GM21360 (cell line): ENCODE data around the gene LIMD2.

Experiments used
- ATAC-seq: cut with Tn5 transposase; IDR thresholded peaks from one replicate; pipeline ENCODE4 v1.9.1; 2021; ENCODE audit warnings: mild to moderate bottlenecking, moderate library complexity; ENCODE audit not compliant: unreplicated experiment

LIMD2 gene

DNA sequence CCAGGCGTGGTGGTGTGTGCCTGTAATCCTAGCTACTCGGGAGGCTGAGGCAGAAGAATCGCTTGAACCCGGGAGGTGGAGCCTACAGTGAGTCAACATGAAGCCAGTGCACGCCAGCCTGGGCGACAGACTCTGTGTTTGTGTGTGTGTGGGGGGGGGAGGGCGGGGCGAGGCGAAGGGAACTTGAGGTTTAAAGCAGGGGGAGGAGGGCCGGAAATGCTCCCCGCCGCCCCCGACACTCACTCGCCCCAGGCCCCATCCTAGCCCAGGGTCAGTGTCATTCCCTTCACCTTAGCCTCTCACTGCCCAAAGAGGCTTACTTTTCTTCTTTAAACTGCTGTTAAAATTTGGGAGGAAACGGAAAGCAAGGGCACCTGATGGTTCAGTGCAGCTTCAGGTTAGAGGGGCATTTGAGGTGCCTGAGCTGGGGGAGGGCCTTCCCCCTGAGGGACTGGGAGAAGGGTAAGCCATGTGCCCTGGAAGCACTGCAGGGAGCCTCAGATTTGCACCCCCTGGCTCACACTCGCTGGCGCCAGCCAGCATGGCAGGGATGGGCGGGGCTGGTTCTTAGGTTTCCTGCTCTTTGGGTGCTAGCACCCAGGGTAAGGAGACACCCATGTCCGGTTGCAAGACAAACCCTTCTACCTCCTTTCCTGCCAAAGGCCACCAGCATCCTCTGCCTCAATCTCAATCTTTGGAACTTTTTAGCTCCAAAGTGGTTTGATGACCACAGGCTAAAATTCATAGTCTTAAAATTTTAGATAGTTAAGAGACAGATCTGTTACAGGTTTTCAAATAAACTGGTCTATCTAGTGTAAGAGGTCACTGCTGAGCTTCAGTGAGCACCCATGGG is 2.2 kb upstream of the LIMD2 start:
- ATAC-seq, result no peak

DNA sequence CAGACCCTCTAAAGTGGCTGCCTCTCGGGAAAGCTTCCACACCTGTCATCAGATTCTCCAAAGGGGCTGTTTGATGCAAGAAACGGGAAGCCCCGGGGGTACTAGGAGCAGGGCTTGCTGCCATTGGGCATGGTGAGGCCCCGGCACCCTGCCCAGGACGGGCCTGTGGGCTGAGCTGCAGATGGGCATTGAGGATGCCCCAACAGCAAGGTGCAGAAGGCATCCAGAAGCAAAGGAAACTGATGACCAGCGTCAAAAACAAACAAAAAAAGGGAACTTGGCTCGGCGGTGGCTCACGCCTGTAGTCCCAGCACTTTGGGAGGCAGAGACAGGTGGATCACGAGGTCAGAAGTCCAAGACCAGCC is 1.5 kb upstream of the LIMD2 start:
- ATAC-seq, result no peak

DNA sequence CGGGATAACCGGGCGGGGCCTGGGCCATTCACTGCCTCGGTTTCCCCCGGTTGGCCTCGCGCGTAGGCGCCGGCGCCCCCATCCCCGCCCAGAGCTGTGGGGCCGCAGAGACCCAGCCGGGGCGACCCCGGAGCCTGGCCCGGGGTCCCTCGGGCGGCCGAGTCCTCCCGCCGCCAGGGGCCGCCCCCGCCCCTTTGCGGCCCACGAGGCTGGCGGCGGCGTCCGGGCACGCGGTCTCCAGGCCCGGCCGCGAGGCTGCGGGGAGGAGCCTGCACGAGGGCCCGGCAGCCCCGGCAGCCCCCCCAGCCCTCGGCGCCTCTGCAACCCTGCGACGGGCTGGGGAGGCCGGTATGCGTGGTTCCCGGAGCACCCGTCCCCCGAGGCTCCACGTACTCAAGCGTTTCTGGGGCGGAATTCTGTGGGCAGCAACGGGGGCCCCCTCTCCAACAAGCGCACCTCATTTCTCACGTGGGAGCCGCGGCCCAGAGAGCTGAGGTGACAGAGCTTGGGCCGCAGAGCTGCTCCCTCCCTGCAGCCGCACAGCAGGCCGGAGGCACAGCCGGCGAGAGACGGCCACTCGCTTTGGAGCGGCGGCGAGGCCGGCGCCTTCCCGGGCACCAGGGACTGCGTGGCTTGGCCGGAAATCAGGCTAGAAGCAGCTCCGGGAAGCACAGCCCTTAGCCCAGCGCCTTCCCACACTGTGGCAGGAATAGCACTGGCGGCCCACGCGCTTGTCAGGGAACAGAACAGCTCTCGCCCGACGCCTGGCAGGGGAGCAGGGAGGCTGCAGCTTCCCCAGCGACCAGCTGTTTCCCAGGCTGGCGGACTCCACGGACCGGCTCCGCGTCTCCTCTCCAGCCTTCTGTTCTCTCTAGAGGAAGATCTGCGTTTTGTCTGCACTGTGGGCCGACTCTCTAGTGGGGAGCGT is 867 bp upstream of the LIMD2 start:
- no peak for ATAC-seq

DNA sequence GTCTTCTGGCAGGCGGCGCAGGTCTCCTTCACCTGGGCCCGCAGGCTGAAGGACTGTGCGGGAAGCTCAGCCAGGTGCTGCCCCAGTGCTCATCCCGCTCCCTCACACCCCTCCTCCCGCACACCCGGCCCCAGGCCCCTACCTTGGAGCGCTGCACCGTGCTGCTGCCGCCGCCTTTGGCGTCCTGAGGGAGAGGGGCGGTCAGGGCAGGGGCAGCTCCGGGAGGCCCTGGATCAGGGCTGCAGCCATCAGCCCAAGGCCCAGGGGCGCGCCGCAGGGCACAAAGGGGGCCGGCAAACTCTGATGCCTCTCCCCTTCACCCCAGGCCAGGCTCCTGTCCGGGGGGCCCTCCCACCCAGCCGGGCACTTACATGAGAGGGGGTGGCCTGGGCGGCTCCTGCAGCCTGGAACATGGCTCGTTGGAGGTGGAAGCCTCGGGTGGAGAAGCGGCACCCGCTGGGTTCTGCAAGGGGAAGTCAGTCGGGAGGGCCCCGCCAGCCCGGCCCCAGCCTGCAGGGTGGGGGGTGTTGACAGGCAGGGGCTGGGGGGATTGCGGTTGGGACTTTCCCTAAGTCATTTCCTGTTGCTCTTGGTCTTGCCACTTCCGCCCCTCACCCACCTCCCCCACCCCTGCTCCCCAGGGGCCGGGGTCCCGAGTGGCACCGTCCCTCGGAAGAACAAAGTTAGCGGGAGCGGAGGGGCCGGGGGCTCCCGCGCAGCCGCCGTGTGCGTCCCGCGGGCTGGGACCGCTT is 863 bp downstream of the LIMD2 start:
- no peak for ATAC-seq

DNA sequence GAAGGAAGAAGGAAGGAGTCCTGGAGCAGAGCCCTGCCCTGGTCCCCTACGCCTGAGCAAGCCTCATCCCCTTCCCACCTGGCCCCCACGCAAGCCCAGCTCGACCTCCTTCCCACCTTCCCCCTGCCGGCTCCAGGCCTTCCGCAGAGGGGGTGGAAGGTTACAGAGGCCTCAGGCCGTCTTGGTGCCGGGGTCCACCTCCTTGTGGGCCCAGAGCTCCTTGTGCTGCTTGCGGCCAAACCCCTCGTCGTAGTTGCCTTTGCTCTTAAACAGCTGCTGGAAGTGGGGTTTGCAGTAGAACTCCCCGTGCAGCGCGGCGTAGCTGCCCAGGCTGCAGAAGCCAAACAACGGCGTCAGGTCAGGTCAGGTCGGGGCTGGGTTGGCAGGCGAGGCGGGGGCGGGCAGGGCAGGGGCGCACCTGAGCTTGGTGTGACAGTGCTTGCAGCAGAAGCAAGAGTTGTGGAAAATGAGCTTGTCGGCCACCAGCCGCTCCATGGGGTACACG is 1.5 kb downstream of the LIMD2 start:
- no peak for ATAC-seq

DNA sequence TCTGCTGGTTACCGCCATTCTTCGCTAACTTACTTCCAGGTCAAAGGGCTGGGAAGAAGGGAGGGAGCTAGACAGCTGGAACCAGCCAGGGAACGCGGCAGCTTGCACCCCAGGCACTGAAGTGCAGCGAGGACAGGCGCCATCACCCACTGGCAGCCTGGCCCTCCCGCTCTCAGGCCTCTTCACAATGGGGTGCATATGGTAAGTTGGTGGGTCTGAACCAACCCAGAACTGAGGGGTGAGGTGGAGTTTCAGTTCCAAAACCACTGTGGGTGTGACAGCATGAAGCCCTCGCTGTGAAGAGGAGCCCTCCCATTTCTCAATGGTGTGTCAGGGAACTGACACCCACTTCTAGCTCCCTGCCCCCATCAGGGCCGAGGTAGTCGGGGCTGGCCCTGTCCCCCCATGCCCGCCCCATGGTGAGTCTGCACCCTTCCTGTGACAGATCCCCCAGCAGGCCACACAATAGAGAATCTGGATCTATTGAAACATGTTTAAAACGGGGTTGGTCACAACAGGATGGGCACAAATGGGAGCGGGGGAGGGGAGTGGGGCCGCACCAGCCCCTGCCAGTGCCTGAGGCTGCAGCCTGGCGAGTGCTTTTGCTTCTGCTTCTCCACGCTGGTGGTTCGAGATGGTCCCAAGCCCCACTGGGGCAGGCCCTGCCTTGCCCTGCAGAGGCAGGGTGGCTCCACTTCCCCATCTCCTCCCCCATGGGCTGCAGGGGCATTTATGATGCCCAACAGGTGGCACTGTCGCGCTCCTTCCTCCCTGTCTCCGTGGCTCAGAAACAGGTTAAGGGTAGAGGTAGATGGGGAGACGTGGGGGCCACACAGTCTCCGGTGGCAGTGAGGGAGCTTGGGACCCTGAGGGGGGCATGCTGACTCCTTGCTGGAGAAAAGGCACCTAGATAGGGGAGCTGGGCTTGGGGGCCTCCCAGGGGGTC is 2.3 kb downstream of the LIMD2 start:
- ATAC-seq, result no peak

DNA sequence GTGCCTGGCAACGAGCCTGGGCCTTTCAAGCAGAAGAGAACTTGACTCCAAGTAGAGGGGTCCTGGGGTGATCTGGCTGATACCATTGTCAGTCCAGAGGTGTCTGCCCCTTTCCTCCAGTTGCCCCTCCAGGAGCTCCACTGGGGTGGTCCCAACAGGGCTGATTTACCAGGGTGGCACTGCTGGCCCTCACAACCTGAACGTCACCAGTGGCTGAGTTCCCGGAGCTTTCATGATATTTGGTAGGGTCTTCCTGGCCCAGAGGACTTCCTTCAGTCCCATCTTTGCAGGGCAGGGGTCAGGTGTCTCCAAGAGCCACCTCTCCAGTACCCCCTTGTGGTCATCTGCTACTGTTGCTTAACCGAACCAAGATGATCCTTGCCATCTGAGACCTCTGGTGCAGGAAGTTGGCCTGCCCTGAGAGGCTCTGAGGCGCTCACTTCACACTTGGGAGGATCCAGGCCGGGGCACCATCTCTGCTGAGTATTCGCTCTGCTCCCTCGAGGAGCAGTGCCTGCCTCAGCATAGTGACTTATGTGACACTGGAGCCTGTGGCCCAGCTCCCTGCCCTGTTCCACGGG is 3.5 kb downstream of the LIMD2 start:
- no peak for ATAC-seq

DNA sequence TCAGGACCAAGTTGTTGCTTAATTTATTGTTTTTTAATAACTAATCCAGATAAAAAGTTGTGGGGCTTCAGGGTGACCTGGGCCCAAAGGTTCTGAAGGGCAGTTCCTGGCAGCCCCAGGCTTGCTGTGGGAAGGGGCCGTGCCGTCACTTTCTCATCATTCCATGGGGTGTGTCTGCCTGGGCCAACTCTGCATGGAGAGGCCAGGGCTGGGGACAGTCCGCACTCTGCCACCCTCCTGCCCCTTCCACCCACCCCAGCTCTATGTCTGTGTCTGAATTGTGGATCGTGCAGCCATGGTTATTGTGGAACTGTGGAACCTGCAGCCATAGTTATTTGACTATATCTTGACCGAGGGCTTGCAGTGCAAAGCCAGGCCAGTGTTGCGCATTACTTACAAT is 4.0 kb downstream of the LIMD2 start:
- ATAC-seq, result no peak

DNA sequence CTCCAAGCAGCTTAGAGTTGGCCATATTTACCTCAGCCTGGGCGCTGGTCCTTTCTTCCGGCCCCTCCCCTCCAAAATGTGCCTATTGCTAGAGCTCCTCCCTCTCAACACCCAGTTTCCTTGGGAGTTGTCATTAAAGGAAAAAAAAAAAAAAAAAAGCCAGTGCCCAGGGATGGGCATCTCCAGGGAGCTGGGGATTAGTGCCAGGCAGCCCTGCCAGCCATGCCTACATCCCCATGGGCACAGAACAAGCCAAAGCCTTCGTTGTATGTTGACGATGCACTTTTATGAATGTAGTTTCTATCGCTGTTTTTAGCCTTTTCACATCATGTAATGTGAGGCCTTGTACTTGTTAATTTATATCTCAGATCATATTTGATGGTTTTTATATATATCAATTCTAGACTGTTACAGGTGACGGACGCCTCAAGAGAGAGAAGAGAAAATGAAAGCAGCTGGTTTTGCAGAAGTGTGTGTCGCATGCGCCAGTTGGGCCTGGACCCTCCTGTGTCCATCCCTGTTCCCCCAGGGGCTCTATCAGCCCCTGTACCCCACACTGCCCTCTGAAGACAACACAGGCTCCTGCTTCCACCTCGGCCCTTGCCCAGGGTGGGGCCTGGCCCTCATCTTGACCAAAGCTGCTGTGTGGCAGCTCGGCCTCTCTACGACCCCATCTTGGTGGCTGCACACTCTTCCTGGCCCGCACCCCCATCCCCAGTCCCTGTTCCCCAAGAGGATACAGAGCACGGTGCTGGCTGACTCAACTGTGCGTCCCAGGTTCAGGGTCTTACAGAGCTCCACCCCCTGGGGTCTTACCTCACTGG is 4.8 kb downstream of the LIMD2 start:
- no peak for ATAC-seq

DNA sequence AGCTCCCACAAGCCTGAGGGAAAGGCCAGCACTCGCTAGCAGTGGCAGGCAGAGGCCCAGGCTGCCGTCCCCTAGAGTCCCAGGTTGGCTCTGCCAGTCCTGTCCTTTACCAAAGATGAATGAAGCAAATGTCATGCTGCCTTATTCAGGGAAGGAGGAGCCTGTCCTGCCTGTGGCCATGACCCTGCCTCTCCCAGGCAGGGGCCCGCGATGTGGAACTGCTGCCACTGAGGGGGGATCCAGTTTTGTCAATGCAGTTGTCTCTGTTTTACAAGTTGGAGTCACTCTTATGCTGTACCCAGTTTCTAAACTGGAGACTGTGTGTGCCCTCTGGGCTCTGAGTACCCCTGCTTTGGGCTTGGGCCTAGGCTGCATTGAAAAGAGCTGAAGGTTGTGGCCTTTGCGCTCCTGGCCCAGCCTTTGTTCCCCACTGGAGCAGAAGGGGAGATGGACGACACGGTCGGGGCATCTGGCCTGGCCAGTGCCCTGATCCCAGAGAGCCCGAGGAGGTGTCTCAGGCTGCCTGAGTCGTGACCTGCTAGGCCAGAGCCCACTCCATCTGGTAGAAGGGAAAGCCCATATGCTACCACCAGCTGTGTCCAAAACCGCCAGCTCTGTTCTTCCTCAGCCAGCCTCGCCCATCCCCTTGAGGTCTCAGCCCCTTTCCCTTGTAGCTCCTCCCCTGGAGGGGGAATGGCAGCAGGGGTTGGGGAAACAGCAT is 5.5 kb downstream of the LIMD2 start:
- no peak for ATAC-seq

DNA sequence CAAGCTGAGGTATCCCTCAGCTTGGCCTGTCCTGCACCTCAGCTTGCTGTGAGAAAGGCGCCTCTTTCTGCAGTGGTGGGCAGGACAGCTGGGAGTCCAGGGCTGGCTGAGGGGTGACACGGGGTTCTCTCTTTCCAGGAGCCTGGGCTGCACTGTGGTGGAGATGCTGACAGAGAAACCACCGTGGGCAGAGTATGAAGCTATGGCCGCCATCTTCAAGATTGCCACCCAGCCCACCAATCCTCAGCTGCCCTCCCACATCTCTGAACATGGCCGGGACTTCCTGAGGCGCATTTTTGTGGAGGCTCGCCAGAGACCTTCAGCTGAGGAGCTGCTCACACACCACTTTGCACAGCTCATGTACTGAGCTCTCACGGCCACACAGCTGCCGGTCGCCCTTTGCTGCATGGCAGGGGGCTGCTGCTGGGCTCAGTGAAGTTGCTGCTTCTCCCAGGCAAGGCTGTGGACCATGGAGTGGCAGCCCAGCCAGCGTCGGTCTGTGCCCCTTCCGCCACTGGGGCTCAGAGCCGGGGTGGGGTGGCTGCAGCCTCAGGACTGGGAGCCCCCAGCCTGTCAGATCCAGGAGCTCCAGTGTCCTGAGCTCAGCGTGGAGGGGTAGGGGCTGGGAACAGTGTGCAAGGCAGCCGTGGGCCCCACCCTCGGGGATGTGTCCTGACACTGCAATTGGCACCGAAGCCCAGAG is 6.4 kb downstream of the LIMD2 start:
- no peak for ATAC-seq

DNA sequence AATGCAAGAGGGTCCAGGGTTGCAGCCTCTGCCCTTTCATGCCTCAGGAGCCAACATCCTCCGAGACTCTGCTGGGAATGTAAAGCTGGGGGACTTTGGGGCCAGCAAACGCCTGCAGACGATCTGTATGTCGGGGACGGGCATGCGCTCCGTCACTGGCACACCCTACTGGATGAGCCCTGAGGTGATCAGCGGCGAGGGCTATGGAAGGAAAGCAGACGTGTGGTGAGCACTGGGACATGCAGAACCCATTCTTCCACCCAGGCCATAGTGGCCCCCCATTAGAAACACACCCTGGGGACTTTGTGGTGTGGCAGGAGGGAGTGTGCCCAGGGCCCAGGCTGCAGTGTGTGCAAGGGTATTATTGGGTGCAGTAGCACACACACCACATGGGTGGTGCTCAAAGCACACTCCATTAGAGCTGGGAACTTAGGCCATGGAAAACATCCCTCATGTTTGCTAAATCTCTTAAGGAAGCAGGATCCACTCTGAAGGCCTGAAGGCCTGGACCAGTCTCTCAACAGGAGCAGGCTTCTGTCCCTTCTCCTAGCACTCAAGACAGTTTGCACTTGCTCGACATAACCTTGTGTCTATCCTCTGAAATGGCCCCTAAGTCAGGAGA is 7.6 kb downstream of the LIMD2 start:
- no peak for ATAC-seq

DNA sequence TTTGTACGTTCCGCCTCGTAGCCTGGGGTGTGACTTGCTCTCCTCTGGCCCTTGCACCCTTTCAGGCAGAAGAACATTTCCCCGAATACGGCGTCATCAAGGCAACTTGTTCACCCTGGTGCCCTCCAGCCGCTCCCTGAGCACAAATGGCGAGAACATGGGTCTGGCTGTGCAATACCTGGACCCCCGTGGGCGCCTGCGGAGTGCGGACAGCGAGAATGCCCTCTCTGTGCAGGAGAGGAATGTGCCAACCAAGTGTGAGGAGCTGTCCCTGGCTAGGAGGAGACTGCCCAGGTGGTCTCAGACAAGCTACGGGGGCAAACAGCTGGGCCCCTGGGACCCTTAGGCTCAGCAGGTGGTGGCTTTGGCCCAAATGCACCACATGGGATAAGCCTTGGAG is 10.4 kb downstream of the LIMD2 start:
- no peak for ATAC-seq

DNA sequence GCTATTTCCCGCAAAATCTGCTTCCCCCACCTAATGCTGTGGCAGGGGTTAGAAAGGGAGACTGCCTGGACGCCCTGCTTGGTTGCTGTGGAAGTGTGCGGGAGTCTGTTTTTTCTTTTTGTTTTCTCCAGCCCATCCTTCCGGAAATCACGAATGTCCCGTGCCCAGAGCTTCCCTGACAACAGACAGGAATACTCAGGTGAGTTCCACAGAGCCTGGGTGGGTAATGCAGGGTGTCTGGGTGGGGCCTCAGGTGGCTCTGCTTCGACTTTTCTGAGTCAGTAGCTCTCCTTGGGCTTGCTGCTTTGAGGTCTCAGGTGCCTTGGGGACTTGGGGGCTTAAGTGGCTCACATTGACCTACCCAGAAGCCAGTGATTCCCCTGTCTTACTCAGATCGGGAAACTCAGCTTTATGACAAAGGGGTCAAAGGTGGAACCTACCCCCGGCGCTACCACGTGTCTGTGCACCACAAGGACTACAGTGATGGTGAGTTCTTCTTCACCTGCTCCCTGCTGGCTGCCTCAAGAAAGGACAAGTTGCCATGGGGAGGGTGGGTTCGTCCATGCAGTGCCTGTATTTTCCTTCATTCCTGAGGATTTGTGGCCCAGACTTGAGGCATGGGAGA is 11.4 kb downstream of the LIMD2 start:
- ATAC-seq, result no peak

DNA sequence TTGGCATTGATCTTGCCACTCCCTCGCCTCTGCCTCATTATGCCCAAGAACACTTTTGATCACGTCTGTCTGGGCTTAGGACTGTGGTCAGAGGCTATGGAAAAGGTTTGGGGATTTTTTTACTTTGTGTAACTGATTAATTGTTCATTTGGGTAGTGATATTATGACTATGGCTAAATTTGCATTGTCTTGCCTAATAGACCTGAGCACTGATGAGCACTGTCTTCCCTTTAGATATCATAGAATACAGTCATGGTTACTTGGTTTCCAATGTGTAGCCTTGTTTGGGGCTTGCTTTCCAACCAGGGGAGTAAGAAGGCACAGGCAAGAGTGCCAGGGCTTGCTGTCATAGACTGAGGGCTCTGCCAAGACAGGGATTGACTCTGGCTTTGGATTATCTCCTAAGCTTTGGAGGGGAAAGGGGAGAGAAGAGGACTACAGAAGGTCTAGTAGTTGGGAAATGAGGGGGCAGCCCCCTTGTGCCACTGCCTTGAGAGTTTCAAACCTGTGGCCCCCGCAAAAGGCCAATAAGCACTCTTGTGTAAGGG is 13.7 kb downstream of the LIMD2 start:
- no peak for ATAC-seq

DNA sequence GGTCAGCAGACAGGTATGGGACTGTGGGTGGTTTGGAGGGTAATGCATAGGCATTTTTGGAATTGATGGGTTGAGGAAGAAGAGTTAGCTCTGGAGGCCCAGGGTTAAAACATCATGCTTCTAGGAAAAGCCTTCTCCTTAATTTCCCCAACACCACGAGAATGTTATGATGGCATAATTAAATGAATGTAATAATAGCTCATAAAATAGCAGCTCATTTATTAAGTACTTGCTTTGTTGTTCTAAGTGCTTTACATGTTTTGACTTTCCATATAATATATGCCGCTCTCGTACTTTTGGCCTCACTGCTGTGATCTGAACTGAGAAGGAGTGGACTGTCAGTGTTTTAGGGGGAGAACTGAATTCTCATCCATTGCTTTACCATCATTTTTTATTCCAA is 14.3 kb downstream of the LIMD2 start:
- ATAC-seq, result no peak
